Measurements from ENCODE around the gene TNFRSF6B.

- TF ChIP-seq, protein P1, sequence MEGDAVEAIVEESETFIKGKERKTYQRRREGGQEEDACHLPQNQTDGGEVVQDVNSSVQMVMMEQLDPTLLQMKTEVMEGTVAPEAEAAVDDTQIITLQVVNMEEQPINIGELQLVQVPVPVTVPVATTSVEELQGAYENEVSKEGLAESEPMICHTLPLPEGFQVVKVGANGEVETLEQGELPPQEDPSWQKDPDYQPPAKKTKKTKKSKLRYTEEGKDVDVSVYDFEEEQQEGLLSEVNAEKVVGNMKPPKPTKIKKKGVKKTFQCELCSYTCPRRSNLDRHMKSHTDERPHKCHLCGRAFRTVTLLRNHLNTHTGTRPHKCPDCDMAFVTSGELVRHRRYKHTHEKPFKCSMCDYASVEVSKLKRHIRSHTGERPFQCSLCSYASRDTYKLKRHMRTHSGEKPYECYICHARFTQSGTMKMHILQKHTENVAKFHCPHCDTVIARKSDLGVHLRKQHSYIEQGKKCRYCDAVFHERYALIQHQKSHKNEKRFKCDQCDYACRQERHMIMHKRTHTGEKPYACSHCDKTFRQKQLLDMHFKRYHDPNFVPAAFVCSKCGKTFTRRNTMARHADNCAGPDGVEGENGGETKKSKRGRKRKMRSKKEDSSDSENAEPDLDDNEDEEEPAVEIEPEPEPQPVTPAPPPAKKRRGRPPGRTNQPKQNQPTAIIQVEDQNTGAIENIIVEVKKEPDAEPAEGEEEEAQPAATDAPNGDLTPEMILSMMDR (conservative IDR thresholded peaks at IDR 0.05): no peak
- TF ChIP-seq ZFX (IDR thresholded peaks at IDR 0.05): no peak
Measured at GRCh38 chr20:63734946-63735858, 38.8 kb downstream of the TNFRSF6B start.
